T-helper 1 cell treated with Interleukin-12 subunit alpha and Interleukin-12 subunit beta and Interleukin-4 antibody, amounts not matched to agents 30 μg/mL and 1 μg/mL, for 36 hours (primary cell): Measurements from ENCODE around the gene CCDC138.

Experiments used
- H3K27ac Mint-ChIP-seq: one replicate; pipeline ENCODE4 v1.8.0; 2021; ENCODE audit warnings: mild to moderate bottlenecking, mixed read lengths
- H3K27me3 Mint-ChIP-seq: one replicate; pipeline ENCODE4 v1.8.0; 2021; ENCODE audit warnings: low read depth, mixed read lengths
- H3K36me3 Mint-ChIP-seq: one replicate; pipeline ENCODE4 v1.8.0; 2021; ENCODE audit warnings: low read depth, mixed read lengths
- H3K4me1 Mint-ChIP-seq: one replicate; pipeline ENCODE4 v1.8.0; 2021; ENCODE audit warnings: low read depth, mixed read lengths
- H3K4me3 Mint-ChIP-seq: one replicate; pipeline ENCODE4 v1.8.0; 2021; ENCODE audit warnings: mild to moderate bottlenecking, moderate library complexity, mixed read lengths
- H3K9me3 Mint-ChIP-seq: one replicate; pipeline ENCODE4 v1.8.0; 2021; ENCODE audit warnings: mixed read lengths

CCDC138 gene

DNA sequence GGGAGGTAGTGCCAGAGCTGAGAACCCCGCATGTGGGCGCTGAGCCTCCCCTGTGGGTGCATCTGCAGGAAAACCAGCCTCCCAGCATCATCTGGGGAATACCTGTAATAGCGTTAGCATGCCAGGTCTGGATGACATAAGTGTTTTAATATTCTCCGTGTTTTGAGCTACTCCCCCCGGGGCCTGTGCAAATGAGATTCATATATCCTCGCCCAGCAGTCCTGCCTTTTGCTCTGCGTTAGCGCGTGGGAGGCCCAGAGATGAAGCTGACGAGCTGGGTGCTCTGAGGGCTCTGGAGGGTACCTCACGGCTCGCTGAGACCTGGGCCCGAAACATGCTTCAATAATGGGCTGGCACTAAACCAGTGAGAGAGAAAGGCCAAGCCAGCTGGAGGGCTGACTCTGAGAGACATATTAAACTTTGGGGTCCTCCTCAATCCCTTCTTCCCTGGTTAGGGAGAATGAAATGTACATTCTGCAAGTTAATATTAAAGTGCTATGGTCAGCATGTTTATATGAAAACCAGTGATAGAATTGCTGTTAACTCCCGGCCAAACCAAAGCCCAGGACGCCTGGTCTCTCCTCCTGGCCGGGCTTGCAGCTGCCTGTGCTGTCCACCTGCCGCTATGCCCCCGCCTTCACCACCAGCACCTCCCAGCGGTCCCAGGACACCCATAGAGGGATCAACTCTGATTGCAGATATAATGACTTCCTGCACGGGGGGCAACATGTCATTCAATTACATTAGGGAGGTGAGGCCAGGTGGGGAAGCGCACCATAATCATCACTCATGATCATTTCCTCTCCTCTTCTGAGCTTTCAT lies 125.4 kb downstream of the CCDC138 start:
- H3K4me1 Mint-ChIP-seq: peaks cover 2% of the 10 kb centered on the region
- no peaks in the 10 kb centered on the region for H3K27me3 Mint-ChIP-seq
- H3K27ac Mint-ChIP-seq: no peak overlapping the region
- H3K9me3 Mint-ChIP-seq: no peaks in the 10 kb centered on the region
- H3K4me3 Mint-ChIP-seq: no peak overlapping the region
- H3K36me3 Mint-ChIP-seq: no peaks in the 10 kb centered on the region

DNA sequence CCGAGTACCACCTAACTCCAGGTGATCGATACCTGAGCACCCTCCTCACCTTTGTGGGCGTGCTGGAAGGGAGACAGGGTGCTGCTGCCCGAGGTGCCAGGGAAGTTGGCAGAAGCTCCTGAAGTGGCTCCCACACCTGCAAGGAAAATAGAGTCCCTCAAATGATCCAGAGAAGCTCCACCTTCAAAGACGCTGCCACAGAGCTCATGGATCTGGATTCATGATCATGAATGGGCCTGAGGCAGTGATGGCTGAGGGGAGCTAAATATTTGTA lies 126.0 kb downstream of the CCDC138 start:
- H3K27ac Mint-ChIP-seq: no peak overlapping the region
- peaks cover 2% of the 10 kb centered on the region for H3K4me1 Mint-ChIP-seq
- no peaks in the 10 kb centered on the region for H3K9me3 Mint-ChIP-seq
- no peaks in the 10 kb centered on the region for H3K27me3 Mint-ChIP-seq
- no peak overlapping the region for H3K4me3 Mint-ChIP-seq
- no peaks in the 10 kb centered on the region for H3K36me3 Mint-ChIP-seq

DNA sequence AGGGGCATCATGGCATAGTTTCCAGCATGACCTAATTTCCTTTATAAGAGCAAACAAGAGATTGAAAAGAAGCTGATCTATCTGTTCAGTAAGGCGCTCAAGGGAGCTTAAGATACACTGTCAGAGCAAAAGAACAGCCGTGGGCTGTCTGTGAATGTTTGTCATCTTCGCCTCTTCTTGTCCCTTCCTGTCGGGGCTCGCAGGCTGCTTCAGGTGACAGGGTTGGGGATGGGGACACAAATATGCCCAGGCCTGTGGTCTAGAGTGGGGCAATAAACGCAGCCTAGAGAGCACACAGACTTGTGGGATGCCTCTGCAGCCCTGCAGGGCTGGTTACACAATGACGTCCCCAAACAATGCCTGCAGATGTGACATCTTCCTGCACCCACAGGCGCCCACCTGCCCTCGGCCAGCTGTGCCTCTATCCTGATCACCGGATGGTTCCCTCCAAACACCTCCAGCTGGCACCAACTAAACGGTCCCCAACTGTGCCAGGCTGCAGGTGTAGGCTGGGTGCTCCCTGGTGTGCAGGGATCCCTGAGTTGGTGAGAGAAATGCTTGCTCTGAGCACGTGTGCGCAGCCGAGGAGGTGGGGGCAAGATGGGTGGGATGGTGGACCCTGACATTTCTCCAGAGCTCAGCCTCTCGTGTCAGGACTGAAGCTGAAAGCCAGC lies 129.7 kb downstream of the CCDC138 start:
- Mint-ChIP-seq H3K9me3 (no peaks in the 10 kb centered on the region), H3K36me3 (no peaks in the 10 kb centered on the region), H3K4me1 (peaks cover 2% of the 10 kb centered on the region), H3K4me3 (no peak overlapping the region), H3K27me3 (no peaks in the 10 kb centered on the region), H3K27ac (no peak overlapping the region)

DNA sequence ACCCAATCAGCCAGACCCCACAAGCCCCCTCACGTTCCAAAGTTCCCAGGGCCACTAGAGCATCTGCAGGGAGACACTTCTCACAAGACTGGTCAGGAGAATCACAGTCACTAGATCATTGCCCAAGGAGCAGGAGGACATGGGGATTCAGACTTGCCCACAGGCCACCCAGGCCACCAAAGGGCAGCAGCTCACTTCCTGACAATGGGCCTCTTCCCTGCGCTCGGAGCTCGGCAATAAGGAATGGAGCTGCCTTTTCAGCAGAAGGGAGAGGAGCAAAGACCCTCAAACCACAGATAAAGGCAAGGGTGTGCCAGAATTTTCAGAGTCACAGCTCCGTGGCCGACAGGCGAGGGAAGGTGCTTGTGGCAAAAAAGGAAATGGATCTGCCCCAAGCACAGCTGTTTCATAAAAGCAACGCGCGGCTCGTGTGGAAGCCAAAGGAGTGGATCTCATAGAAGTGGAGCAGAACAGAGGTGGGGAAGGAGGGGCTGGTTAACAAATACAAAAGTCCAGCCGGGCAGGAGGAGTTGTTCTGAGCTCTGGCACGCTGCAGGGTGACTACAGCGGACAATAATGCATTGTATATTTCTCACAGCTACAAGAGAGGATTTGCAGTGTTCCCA lies 130.3 kb downstream of the CCDC138 start:
- no peaks in the 10 kb centered on the region for H3K9me3 Mint-ChIP-seq
- no peaks in the 10 kb centered on the region for H3K27me3 Mint-ChIP-seq
- H3K27ac Mint-ChIP-seq: no peak overlapping the region
- no peaks in the 10 kb centered on the region for H3K36me3 Mint-ChIP-seq
- no peak overlapping the region for H3K4me3 Mint-ChIP-seq
- peaks cover 2% of the 10 kb centered on the region for H3K4me1 Mint-ChIP-seq

DNA sequence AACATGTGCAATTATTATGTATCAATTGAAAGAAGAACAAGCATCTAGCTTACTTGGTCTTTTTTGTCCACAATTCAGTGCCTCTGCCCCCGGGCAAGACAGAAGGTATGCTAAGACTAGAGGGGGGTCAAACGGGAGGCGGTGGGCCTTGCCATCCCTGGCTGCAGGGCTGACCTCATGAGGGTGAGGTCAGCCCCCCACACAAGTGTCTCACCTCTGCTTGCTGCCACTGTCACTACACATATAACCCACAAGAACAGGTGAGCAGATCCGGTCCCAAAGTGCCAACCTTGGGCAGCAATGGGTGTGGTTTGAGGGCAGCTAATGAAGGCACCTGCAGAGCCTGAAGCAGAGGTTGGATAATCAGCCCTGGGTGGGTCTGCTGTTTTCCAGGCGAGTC lies 131.0 kb downstream of the CCDC138 start:
- Mint-ChIP-seq H3K4me3 (no peak overlapping the region), H3K27ac (no peak overlapping the region), H3K27me3 (no peaks in the 10 kb centered on the region), H3K9me3 (no peaks in the 10 kb centered on the region), H3K4me1 (peaks cover 2% of the 10 kb centered on the region), H3K36me3 (no peaks in the 10 kb centered on the region)

DNA sequence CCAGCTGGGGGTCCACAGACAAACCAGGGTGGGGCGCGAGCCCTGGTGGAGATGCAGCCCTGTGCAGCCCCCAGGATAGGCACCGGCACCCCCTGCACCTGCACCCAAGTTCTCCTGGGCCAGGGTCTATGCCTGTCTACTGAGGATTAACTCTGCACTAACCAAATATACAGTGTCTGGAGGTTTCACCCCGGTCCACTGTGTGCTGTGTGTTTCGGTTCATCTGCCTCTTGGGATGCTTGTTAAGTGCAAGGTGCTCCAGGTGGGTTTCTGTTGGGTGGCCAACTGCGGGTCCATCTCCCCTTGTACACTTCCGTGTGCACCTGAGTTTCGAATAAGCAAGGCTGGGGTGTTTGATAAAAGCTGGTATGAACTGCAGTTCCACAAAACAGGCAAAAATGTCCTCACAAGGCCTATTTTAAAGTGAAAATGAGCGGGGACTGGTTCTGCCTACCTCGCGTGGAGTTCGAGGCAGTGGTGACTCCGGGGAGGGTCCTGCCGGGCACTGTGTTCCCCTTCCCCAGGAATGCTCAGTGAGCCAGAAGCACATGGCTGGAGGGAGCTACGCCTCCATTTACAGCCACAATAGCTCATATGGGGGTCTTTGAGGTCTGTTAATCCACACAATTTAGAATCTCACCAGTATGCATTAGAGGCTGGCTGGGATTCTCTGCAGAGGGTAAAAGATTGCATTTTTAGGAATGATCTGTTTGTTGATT lies 131.7 kb downstream of the CCDC138 start:
- Mint-ChIP-seq H3K4me3 (no peak overlapping the region), H3K27me3 (no peaks in the 10 kb centered on the region), H3K4me1 (peaks cover 2% of the 10 kb centered on the region), H3K36me3 (no peaks in the 10 kb centered on the region), H3K9me3 (no peaks in the 10 kb centered on the region), H3K27ac (no peak overlapping the region)

DNA sequence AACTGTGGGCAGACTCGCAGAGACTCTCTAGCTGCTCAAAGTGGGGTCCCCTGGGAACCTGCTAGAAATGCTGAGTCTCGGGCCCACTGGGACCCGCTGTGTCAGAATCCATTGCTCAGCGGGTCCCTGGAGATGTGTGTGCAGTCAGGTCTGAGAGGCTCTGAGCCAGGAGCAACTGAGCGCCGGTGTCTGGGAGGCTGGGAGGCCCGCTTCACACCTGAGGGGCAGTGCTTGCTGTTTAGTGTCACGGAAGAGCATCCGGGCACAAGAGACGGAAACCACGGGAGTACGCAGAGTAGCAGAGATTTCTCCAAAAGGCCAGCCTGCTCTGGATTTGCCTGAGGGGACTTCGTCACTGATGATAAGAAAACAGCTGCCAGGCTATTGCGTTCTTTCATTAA lies 132.4 kb downstream of the CCDC138 start:
- Mint-ChIP-seq H3K4me3 (no peak overlapping the region), H3K9me3 (no peaks in the 10 kb centered on the region), H3K27ac (no peak overlapping the region)

DNA sequence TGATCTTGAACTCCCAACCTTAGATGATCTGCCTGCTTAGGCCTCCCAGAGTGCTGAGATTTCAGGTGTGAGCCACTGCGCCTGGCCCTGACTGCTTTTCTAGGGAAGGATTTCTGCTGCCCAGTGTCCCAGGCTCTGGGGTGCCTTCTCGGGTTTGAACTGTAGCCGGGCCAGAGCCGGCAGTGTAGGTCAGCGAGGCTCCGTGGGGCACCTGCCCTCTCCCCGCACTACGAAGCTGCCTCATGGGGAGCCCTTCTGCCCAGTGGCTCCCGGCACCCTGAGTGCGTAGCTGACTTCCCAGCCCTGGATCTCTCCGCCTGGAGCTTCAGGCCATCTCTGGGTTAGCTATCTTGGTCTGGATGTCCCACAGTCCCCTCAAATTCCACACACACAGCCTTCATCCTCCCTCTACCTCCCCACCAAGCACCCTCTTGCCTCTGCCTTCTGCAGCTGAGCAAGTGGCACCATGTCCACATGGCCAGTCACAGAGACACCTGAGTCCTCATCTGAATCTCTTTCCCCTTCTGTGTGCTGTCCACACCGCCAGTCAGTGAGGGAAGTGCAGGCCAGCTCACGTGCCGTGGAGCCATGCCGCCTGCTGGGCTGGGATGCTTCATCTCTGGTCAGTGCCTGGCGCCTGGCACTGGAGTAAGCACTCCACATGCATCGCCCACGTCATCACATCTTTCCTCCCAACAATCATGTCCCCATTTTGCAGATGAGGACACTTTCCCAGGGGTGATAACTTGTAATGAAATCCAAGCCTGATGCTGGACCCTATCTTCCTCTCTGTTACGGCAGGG lies 133.2 kb downstream of the CCDC138 start:
- Mint-ChIP-seq H3K4me3 (no peak overlapping the region), H3K4me1 (no peaks in the 10 kb centered on the region), H3K36me3 (no peaks in the 10 kb centered on the region), H3K27ac (no peak overlapping the region), H3K27me3 (no peaks in the 10 kb centered on the region), H3K9me3 (no peaks in the 10 kb centered on the region)

More for the DNA sequence above, 132.4 kb downstream of the CCDC138 start:
- no peaks in the 10 kb centered on the region for H3K27me3 Mint-ChIP-seq
- no peaks in the 10 kb centered on the region for H3K36me3 Mint-ChIP-seq
- H3K4me1 Mint-ChIP-seq: peaks cover 2% of the 10 kb centered on the region

DNA sequence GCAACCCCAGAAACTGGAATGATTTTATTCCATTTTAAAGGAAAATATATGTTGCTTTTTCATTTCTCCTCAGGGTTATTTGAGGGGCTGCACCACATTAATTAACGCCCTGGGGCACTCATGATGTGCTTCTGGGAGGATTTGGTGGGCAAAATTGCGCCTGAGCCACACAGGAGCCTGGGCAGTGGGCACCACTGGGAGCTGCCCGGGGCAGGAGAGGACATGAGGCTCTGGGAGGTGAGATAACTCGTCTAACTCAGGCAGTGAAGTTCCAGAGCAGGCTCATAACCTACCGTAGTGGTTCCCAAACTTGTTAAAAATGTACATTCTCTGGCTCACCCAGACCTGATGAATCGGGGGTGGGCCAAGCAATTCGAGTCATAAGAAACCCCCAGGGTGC lies 134.1 kb downstream of the CCDC138 start:
- Mint-ChIP-seq H3K9me3 (no peaks in the 10 kb centered on the region), H3K27me3 (no peaks in the 10 kb centered on the region), H3K36me3 (no peaks in the 10 kb centered on the region), H3K4me1 (no peaks in the 10 kb centered on the region), H3K4me3 (no peak overlapping the region), H3K27ac (no peak overlapping the region)

DNA sequence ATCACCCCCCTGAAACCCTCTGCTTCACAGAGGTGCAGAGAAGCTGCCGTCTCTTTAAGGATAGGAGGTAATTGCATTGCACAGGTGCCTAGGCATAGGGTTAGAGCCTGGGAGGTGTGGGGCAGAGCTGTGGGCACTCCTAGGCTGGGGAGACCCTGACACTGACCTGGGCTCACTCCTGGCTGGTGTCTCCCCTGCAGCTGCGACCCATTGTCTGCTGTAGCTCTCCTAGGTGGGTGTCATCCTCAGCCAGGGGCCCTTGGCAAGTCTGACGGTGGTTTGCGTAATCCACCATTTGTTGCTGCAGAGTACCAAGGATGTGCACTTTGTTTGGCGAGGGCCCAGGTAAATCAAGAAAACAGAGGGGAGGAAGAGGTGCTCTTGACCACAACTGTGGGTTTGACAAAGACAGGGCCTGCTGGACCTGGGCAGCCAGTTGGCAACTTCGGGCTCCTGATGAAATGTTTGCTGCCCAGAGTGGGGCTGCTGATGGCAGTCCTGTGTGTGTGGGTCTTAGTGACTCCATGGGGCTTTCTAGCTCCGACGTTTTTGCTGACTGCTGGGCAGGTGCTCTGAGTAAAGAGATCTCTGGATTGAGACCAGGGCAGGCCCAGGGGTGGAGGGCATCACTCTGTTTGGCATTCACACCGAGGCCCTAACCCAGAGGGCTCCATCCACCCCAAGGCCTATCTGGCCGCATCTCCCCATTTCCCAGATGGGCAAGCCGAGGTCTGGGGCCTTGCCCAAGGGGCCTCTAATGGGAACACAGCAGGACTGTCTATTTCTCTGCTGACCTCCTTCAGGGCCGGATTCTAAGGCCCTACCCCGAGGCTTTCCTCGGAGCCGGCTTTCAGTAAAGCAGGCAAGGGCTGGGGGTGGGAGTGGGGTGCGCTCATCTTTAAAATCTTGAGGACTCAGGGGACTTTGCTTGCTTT lies 134.8 kb downstream of the CCDC138 start:
- no peak overlapping the region for H3K27ac Mint-ChIP-seq
- no peaks in the 10 kb centered on the region for H3K4me1 Mint-ChIP-seq
- no peaks in the 10 kb centered on the region for H3K36me3 Mint-ChIP-seq
- H3K4me3 Mint-ChIP-seq: no peak overlapping the region
- no peaks in the 10 kb centered on the region for H3K27me3 Mint-ChIP-seq
- no peaks in the 10 kb centered on the region for H3K9me3 Mint-ChIP-seq

DNA sequence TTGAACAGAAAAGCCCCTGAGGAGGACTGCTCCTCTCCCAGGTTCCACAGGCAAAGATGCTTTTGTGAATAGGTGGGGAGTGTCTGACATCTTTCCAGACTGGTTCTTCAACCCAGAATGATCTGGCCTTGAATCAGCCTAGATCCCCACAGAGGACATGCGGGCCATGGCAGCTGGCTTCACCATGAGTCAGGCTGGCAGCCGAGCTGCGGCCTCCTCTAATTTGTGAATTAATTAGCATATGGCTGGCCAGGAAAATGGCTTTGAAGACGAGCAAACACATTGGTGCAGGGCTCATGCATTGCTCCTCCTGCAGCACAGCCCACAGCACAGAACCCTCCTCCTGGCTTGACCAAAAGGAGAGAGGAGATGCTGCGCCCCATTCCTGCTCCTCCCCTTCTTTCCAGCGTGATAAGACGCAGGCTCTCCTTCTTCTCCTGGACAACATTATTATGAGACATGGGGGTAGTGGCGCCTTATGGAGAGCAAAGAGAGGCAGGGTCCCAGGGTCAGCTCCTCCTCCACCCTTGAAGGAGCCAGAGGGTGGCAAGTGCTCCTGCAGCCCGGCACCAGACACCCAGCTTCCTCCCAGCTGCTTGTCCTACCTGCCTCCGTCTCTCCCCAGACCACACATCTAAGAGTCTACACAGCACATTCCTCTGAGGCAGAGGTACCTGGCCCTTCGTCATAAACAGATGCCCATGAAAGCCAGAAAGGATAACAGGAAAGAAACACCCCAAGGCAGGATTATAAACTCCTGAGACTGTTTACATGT lies 135.8 kb downstream of the CCDC138 start:
- H3K4me3 Mint-ChIP-seq: no peak overlapping the region
- no peaks in the 10 kb centered on the region for H3K27me3 Mint-ChIP-seq
- no peaks in the 10 kb centered on the region for H3K36me3 Mint-ChIP-seq
- no peaks in the 10 kb centered on the region for H3K9me3 Mint-ChIP-seq
- no peak overlapping the region for H3K27ac Mint-ChIP-seq
- H3K4me1 Mint-ChIP-seq: no peaks in the 10 kb centered on the region

DNA sequence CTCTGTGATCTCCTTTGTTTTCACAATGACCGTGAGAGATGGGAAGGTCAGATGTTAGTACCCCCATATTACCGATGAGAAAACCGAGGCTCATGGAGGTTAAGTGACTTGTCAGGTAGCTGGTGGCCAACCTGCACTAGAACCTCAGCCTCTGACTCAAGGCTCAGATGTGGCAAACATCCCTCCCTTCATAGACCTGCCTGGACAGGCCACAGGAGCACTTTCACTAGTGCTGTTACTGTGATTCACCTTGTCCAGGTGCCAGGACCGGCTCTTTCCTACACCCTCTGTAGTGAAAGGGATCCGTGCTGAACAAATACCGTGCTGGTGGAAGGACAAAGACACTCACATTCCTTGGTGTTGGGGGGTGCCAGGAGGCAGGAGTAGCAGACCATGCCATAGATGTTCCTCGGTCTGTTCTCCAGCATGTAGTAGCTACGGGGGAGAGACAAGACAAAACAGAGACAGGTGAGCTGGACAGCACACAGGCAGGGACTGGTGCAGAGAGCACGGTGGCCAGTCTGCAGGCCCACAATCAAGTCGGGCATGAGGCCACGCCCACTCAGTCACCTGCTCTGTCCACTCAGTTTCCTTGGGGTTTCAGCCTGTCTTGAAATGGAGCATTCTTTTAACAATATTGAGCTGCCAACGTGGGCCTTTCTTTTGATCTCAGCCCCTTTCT lies 136.6 kb downstream of the CCDC138 start:
- Mint-ChIP-seq H3K27me3 (no peaks in the 10 kb centered on the region), H3K36me3 (no peaks in the 10 kb centered on the region), H3K27ac (no peak overlapping the region), H3K9me3 (no peaks in the 10 kb centered on the region), H3K4me3 (no peak overlapping the region), H3K4me1 (no peaks in the 10 kb centered on the region)
